HG03520 (cell line): ENCODE measurements around the gene PANK4.

ENCODE experiments used
- ATAC-seq: cut with Tn5 transposase; IDR thresholded peaks from one replicate; pipeline ENCODE4 v1.9.1; 2021; ENCODE audit warnings: mild to moderate bottlenecking, moderate library complexity; ENCODE audit not compliant: unreplicated experiment

The PANK4 gene

DNA sequence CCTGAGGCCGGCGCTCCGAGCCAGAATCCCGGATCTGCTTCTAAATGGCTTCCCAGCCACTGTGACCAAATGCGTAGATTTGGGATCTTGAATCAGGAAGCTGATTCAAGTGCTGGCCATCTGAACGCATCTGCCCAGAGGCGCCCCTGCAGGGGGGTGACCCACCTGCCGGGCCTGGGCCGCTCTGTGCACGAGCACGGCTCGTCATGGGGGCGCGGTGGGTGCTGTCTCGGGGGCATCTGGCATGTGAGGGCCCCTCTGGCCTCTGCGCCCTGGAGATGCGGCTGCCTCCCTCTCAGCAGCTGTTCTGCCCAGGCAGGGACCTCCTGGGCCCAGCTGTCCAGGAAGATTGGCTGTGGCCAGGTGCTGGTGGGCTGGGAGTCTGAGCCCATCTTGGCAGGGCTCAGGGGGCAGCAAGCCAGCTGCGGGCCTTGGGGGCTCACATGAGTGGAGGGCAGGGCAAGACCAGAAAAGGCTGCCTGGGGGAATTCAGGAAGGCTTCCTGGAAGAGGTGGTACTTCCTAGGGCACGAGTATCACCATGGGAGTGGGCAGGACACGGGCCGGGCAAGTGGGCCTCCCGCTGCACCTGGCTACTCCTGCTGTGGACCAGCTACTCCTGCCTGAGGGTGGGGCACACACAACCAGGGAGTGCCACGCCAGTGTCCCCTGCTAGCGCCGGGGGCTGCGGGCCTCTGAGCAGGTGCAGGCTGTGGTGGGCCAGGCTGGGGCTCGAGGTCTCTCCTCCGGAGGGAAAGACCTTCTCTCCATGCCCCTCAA, 25.2 kb downstream of the PANK4 start:
- no peak for ATAC-seq

DNA sequence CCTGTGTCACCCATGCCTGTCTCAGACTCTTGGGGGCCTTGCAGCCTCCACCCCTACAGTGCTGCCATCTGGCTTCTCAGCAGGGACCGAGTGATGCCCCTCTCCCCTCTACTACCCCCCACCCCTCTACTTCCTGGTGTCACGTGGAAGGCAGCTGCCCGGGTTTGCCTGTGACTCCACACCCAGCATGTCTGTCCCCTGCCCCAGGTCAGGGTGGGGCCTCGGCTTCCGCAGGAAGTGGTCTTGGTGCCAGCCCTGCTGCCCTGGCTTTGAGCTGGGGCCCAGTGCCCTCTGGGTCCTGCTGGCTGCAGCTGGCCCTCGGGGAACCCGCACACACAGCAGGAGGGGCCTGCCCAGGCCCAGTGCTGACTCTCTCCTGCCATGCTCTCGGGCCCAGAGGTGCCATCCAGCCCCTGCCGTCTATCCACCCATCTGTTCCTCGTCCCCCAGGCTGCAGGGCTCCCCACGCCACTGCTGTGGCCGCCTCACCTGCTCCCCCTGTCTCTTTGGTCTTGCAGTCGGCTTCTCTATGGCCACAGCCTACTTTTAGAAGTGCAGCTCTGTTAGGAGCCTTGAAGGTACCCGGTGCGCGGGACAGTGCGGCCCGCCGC, 26.3 kb downstream of the PANK4 start:
- ATAC-seq: no peak

DNA sequence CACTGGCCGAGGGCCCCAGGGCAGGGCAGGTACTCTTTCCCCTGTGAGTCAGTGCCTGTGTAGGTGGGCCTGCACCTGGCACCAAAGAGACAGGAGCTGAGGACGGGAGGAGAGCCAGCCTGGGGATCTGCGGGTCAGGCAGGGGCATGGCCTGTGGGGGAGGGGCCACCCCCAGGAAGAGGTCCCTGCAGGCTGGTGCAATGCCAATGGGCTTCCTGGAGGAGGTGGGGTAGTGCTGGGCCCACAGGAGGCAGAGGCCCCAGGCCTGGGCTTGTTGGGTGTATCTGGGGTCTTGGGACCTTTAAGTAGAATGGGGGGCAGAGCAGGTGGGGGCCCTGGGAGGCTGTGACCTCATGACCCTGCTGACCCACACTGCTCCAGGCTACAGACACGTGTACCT, 27.1 kb downstream of the PANK4 start:
- no peak for ATAC-seq

DNA sequence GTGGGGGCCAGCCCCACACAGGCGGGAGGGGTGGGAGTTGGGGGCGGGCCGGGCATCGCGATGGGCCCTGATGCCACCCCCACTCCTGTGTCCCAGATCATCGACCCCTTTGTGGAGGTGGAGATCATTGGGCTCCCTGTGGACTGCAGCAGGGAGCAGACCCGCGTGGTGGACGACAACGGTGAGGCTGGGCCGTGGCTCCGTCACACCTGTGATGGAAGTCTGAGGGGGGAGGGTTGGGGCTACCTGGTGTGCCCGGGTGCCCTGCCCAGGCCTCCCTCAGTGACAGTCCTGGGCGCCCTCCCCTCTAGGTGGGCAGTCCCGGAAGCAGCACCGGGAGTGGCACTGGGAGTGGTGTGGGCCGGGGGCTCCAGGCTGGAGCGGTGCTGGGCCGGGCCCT, 27.7 kb downstream of the PANK4 start:
- ATAC-seq: no peak

DNA sequence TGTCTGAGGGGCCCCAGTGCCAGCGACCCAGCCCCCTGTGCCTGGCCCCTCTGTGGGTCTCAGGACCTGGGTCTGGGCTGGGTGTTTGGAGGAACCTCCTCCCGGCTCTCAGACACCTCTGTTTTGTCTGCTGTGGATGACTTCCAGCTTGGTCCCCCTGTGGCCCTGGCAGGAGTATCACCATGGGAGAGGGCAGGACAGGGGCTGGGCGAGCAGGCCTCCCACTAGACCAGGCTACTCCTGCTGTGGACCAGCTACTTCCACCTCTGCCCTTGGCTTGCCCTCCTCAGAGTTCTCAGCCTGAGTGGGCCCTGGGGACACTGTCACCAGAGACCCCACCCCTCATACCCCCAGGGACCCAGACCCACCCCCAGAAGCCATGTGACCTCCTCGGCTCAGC, 28.5 kb downstream of the PANK4 start:
- no peak for ATAC-seq

DNA sequence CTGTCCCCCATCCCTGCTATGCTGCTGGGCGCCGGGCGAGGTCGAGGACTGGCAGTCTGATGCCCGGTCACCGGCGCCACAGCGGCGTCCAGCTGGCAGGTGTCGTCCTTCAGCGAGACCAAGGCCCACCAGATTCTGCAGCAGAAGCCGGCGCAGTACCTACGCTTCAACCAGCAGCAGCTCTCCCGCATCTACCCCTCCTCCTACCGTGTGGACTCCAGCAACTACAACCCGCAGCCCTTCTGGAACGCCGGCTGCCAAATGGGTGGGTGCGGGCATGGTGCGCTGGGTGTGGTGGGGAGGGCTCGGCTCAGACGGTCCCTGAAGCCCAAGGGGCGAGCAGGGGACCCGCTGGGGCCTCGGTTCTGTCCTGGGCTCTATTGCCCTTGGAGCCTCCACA, 29.6 kb downstream of the PANK4 start:
- ATAC-seq: no peak

DNA sequence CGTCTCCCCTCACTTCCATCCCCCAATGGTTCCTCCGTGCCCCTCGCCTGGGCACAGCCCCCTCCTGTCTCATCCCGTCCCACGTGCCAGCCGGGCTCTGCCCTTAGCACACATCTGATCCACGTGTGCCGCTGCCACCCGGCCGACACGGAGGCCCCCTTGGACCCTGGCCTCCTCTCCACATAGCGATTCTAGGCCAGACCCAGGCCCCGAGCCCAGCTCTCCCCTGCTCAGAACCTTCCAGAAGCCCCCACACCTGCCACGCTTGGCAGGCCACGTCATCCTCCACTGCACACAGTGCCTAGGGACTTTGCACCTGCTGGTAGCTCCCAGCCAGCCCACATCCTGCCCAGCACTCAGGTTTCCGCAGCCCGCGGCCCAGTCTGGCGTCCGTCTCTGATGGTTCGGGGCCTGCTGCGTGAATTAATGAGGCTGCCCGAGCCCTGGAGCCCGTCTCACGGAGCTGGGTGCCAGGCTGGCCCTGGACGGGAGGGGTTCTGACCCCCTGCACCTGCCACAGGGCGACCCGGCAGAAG, 30.2 kb downstream of the PANK4 start:
- no peak for ATAC-seq

DNA sequence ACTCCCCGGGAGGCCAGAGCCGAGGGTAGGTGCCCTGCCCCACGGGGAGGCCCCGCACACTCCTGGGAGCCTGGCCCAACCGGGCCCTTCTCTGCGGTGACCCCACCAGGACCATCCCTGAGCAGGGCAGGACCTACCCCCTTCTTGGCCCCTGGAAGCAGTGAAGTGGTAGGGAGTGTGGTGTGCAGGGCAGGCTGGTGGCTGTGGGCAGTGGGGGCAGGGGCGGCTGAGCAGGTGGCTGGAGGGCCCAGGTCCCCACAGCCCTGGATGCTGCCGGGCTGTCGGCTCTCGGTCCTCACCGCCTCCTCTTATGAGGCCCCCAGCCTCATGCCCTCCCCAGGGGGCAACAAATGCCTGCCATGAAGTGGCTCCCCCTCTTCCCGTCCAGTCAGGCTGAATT, 30.9 kb downstream of the PANK4 start:
- ATAC-seq: no peak

DNA sequence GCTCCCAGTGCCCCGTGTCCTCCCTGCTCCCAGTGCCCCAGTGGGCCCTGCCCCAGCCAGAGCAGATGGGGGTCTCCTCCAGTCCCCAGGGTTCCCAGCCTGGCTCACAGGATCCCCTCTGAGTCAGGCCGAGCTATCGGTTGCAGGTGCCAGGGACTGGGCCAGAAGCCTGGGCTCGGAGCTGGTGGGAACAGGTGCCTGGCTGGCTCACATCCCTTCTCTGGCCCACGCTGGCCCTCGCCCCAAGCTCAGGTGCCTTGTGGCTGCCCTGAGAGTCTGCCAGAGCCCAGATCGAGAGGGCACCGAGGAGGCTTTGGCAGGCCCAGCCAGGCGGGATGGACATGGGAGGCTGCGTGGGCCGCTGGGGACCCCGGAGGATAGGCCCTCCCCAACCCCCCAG, 31.4 kb downstream of the PANK4 start:
- ATAC-seq: no peak

DNA sequence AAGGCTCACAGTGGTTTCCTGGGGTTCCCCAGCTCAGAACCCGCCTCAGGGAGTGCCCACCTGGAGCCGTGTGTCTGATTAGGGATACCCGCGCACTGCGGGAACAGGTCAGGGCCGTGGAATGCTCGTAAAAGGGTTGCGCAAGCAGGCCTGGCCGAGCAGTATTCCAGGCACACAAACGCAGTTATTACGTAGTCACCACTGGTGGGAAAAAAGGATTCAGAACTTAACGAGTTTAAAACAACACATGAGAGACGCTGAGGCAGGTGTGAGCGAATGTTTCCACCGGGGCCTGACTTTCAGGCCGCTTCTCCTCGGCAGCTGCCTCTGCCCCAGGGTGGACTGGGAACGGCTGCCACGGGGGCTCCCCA, 32.1 kb downstream of the PANK4 start:
- no peak for ATAC-seq

DNA sequence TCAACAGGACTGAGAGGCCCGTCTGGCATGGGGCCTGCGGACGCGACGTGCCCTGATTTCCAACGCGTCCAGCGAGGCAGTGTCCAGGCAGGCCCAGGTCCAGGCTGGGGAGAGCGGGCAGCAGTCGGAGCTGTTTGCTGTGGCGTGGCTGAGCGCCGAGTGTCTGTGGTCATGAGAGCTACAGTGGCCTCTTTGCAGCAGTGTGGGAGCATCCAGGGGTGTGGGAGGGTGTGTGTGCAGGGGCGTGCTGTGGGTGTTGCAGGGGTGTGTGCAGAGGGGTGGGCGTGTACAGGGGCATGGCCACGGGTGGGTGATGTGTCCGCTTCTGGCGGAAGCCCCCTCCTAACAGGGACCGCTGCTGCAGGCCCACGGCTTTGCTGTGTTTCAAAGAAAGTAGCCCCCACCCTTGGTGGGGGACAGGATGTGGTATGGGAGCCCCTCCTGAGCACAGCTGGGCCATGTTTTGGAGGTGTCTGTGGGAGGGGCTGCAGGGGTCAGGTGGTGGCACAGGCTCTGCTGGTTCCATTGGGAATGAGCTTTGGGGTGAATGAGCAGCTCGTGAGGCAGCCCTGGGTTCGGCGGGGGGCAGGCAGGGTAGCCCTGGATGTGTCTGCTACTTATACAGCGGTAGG, 32.6 kb downstream of the PANK4 start:
- no peak for ATAC-seq

DNA sequence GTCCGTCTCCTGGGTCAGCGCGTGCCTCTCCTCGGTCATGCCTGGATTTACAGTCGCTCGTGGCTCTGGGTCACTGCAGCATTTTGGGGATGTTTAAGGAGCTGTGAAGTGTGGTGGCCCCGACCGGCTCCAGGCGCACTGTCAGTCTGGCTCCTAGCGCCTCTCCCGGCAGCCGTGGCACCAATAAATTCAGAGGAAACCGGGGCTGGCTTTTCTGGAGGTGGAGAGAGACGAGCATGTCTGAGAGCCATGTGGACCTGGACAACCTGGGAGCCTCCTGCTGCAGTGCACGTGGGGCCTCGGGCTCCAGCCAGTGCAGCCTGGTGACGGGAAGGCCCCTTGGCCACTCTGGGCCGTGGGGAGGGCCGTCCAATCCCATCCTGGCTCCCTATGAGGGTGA, 33.2 kb downstream of the PANK4 start:
- ATAC-seq: no peak

DNA sequence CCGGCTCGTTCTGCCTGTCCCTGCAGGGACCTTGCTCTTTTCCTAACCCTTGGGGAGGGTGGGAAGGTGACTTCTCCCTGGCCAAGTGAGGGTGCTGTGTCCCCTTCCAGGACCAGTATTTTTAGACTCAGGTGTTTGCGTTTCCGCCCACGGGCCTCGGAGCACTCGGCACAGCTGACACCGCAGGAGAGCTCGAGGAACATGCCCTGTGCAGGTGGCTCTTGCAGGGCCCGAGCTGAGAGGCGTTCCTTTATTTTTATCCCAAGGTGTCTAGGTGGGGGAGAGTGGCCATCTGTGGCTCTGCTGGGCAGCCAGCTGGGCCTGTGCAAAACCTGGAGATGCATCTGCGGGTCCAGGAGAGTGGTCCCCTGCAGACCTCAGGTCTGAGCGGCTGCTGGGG, 34.3 kb downstream of the PANK4 start:
- no peak for ATAC-seq

DNA sequence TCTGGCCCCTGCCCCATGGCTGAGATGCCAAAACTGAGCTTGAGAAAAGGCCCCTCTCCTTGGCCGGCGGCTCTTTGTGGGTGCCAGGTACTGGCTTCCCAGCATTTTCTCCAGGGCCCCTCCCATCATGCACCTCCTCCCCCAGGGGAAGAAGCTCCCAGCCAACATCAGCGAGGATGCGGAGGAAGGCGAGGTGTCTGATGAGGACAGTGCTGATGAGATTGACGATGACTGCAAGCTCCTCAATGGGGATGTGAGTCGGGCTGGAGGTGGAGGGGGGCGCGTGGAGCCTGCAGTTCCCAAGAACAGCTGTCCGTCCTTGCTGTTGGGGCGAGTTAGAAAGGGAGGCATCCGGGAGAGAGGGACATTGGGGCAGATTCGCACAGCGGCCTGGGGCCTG, 36.8 kb downstream of the PANK4 start:
- no peak for ATAC-seq

DNA sequence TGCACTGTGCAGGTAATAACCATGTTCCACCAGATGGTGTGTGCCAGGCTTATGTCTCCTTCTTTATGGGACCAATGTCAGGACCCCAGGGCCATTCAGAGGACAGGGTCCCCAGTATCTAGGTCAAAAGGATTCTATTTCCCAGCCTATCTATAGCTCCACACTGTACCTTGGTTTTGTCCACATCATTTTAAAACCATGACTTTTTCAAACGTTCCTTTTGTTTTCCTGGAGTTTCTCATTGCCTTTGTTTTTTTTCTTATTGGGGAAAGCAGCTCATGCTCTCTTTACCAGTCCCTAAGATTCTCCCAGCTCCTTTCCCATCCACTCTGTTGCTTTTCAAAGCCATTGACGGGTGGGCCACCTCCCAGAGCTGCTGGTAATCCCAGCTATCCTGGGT, 37.7 kb downstream of the PANK4 start:
- no peak for ATAC-seq

DNA sequence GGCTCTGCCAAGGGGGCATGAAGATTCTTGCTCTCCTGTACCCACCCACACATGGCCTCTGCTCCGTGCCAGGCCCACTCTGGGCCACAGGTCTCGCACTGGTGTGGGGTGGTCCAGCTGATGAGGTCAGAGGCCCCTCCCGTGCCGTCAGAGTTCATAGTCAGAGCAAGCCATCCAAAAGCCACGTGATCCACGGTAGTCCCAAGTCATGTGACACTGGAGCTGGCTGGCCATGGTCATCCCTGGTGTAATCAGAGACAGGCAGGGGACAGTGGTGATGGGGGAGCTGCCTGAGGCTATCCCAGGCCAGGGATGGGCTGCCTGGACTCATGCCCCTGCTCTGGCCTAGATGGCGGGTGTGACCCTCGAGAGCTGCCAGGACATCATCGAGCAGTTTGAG, 39.8 kb downstream of the PANK4 start:
- no peak for ATAC-seq

DNA sequence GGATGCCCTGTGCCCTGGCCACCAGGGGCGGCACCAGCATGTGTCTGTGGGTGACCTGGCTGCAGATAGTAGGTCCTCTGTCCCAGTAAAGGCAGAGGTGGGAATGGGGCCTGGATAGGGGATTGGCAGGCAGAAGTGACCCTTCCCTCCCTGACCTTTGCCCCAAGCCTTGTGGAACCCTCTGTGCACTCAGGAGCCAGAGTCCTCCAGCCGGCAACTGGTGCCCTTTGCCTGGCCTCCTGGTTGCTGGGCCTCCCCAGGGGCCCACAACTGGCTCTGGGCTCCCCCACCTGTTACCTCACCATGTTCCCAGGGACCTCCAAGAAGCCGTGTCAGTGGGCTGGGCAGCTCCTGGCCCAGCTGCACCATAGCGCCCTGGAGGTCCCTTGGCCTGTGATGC, 40.4 kb downstream of the PANK4 start:
- no peak for ATAC-seq

DNA sequence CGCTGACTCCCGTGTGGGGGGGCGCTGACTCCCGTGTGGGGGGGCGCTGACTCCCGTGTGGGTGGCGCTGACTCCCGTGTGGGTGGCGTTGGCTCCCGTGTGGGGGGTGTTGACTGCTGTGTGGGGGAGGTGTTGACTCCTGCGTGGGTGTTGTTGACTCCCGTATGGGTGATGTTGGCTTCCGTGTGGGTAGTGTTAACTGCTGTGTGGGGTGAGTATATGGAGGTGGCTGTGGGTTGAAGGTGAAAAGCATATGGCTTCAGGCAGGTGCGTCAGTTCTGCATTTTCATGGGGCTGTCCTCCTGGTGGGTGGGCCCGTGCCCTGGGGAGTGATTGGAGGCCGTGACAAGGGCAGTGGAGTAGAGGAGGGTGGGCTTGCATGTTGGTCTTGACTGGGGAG, 42.4 kb downstream of the PANK4 start:
- no peak for ATAC-seq

DNA sequence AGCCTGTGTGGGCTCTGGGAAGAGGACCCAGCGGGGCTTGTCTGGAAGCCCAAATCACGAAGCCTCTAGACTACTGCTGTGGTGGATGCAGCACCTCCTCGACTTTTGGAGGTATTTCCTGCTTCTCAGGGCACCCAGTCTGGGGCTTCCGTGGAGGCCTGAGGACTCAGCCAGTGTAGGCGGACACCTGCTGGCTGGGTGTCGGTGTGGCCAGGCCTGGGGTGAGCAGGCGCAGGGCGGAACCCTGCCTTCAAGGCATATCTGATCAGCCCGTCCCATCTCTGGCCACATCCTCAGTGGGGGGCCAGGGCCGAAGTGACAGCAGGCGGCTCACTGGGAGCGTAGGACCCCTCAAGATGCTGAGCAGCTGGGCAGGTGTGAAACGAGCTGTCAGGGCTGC, 43.4 kb downstream of the PANK4 start:
- ATAC-seq: no peak

DNA sequence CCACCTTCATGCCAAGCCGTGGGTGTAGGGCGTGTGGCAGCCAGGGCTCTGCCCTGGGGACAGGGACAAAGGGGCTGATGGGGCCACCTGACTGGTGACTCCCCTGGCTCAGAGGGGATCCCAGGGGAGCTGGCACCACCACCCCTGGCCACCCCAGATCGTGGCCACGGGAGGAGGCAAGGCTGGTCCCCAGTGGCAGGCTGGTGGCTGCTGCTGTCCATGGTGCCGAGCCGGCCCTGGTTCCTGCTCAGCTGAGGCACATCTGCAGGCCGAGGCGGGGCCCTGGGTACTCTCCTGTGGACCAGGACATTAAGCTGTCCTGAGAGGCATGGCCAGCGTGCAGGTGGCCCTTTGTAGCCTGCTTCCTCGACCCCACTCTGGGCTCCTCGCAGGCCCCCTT, 43.8 kb downstream of the PANK4 start:
- ATAC-seq: no peak

DNA sequence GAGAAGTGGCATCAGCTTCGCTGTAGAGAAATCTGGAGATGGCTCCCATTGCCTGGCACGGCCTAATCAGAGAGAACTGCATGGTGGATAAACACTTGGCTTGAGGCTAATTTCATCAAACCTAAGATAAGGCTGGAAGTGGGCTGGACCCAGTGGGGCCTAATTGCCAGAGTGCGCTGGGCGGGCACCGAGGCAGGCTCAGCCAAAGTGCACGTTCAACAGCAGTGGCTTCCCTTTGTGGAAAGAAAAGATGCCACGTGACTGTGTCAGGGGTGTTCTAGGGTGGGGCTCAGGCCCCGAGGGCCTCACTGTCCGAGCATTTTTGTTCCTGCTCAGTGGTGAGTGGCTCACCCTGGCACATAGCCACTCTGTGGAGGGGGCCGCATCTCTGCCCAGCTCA, 44.5 kb downstream of the PANK4 start:
- no peak for ATAC-seq

DNA sequence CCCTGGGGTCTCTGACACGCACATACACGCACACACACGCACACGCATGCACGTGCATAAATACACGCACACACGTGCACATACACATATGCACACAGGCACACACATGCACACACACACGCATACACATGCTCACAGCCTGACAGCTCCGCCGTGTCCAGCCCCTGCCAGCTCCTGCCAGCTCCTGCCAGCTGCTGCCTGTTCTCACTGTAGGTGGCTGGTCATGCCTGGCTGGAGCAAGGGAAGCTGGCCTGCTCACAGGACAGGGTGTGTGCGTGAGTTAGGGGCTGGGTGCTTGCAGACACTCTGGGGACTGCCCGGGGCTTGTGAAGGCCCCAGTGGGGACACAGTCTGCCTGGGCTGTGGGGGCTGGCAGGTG, 45.4 kb downstream of the PANK4 start:
- ATAC-seq: no peak
